Sigmoid colon (tissue), 3 donors: ENCODE measurements around the gene PPP2R2C.

Experiments
- POLR2A ChIP-seq, 2 donors: fragments of 450-650 bp; IDR thresholded peaks; one replicate each; pipeline ENCODE4 v1.6.1; 2016; ENCODE audit warnings: antibody characterized with exemption in 2 of 2, mild to moderate bottlenecking in 2 of 2, moderate library complexity in 2 of 2
- TF ChIP-seq, protein P1 (sequence below), 4 experiments: fragments of 450-650 bp in 3 of 4; fragments of 200-600 bp in 1 of 4; IDR thresholded peaks; one replicate each; pipeline ENCODE4 v1.5.1; 2016 to 2019; ENCODE audit warnings: antibody characterized with exemption in 4 of 4, mild to moderate bottlenecking in 3 of 4, moderate library complexity in 2 of 4

GRCh38 chr4:6328526-6328925, 143.9 kb downstream of the PPP2R2C start:
- TF ChIP-seq, protein P1, sequence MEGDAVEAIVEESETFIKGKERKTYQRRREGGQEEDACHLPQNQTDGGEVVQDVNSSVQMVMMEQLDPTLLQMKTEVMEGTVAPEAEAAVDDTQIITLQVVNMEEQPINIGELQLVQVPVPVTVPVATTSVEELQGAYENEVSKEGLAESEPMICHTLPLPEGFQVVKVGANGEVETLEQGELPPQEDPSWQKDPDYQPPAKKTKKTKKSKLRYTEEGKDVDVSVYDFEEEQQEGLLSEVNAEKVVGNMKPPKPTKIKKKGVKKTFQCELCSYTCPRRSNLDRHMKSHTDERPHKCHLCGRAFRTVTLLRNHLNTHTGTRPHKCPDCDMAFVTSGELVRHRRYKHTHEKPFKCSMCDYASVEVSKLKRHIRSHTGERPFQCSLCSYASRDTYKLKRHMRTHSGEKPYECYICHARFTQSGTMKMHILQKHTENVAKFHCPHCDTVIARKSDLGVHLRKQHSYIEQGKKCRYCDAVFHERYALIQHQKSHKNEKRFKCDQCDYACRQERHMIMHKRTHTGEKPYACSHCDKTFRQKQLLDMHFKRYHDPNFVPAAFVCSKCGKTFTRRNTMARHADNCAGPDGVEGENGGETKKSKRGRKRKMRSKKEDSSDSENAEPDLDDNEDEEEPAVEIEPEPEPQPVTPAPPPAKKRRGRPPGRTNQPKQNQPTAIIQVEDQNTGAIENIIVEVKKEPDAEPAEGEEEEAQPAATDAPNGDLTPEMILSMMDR (IDR thresholded peaks at IDR 0.05) = no peak
- TF ChIP-seq POLR2A (IDR thresholded peaks at IDR 0.05) = no peak
